ENCODE data around the gene CYP46A1.

CYP46A1 gene

GRCh38 chr14:99672506-99673304, 11.4 kb upstream of the CYP46A1 start:
- no peak overlapping the region for H3K27ac ChIP-seq (ENCODE audit: low read depth, low read length)
- no peaks in the 10 kb centered on the region for H4K20me1 ChIP-seq (ENCODE audit: low read depth, low read length)
- H3K4me2 ChIP-seq (ENCODE audit: low read depth, low read length, poor library complexity, severe bottlenecking), result no peak overlapping the region
- H3K79me2 ChIP-seq (ENCODE audit: insufficient read depth, low read length), result no peaks in the 10 kb centered on the region
- H3F3A ChIP-seq (ENCODE audit: insufficient read depth), result no peaks in the 10 kb centered on the region
- no peaks in the 10 kb centered on the region for H3K9me2 ChIP-seq (replicated peaks; ENCODE audit: insufficient read depth, low read length)
- H2AFZ ChIP-seq (ENCODE audit: low read depth, low read length, severe bottlenecking), result no peak overlapping the region
- no peaks in the 10 kb centered on the region for H3K36me3 ChIP-seq (ENCODE audit: low read length)
- H3K9me3 ChIP-seq (ENCODE audit: insufficient read depth, low read length), result no peaks in the 10 kb centered on the region
- no peak overlapping the region for H3K4me3 ChIP-seq (ENCODE audit: insufficient read depth, low read length, poor library complexity, severe bottlenecking)
- no peak overlapping the region for H3K9ac ChIP-seq (ENCODE audit: low read length)
- H3K27me3 ChIP-seq (ENCODE audit: low read length), result no peaks in the 10 kb centered on the region
- no peak for TF ChIP-seq CTCF (IDR thresholded peaks at IDR 0.05; ENCODE audit: insufficient read depth, low read length, poor library complexity, severe bottlenecking)

DNA sequence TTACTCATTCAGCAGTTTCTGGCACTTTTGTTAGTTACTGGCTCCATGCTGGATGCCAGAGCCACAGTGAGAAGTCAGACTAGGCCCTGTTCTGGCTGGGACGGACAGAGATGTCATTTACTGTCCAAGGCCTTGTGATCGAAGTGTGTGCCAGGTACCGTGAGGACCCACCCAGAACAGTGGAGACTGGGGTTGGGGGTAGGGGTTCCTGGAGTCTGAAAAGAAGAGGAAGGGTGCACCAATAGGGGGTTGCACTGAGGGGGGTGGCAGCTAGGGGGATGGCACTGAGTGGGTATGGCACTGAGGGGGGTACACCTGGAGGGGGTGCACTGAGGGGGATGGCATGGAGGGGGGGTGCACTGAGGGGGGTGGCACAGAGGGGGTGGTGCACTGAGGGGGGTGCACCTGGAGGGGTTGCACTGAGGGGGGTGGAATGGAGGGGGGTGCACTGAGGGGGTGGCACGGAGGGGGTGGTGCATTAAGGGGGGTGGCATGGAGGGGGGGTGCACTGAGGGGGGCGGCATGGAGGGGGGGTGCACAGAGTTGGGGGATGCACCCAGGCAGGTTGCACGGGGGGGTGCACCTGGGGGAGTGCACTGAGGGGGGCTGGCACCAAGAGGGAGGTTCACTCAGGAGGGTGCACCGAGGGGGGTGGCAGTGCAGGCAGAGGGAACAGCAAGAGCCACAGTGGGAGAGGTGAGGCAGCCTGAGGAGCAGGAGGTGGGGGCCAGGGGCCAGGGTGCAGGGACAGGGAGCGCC, 10.6 kb upstream of the CYP46A1 start:
- no peak overlapping the region for H2AFZ ChIP-seq (ENCODE audit: low read depth, low read length, severe bottlenecking)
- peaks cover 5% of the 10 kb centered on the region; the same call in 1 of the 2 replicates for H3K9me3 ChIP-seq (ENCODE audit: insufficient read depth, low read length)
- no peaks in the 10 kb centered on the region for H3K27me3 ChIP-seq (ENCODE audit: low read length)
- H4K20me1 ChIP-seq (ENCODE audit: low read depth, low read length), result no peaks in the 10 kb centered on the region
- H3K27ac ChIP-seq (ENCODE audit: low read depth, low read length), result no peak overlapping the region
- no peaks in the 10 kb centered on the region for H3K9me2 ChIP-seq (replicated peaks; ENCODE audit: insufficient read depth, low read length)
- H3K9ac ChIP-seq (ENCODE audit: low read length), result no peak overlapping the region
- no peak for TF ChIP-seq CTCF (IDR thresholded peaks at IDR 0.05; ENCODE audit: insufficient read depth, low read length, poor library complexity, severe bottlenecking)
- no peak for TF ChIP-seq EZH2phosphoT487 (conservative IDR thresholded peaks at IDR 0.05; ENCODE audit: low read length)
- no peak overlapping the region for H3K4me3 ChIP-seq (ENCODE audit: insufficient read depth, low read length, poor library complexity, severe bottlenecking)
- no peaks in the 10 kb centered on the region for H3K36me3 ChIP-seq (ENCODE audit: low read length)
- no peaks in the 10 kb centered on the region for H3F3A ChIP-seq (ENCODE audit: insufficient read depth)
- H3K4me2 ChIP-seq (ENCODE audit: low read depth, low read length, poor library complexity, severe bottlenecking), result no peak overlapping the region
- no peaks in the 10 kb centered on the region for H3K79me2 ChIP-seq (ENCODE audit: insufficient read depth, low read length)

DNA sequence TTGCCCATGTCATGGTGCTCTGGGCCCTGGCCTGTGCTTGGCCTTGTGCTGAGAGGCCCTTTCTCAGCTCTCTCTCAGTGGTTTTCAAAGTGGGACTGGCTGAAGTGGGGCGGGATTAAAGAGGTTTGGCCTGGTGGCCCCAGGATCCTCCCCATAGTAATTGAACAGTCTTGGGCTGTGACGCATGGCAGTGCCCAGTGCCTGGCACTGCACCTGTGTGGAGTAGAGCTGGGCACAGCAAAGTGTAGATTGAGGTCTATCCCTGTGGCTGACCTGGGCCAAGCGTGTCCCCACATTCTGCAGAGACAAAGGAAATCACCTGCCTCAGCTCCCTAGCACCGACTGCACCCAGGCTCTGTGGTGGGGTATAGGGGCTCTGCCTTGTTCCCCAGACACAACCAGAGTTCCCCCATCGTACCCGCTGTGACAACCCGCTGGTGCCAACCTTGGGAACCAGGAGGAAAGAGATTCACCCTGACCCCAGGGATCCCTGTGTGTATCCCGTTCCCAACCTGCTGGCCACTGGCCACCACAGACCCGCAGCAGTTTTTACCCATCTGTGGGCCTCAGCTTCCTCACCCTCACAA, 9.9 kb upstream of the CYP46A1 start:
- H3K4me3 ChIP-seq (ENCODE audit: insufficient read depth, low read length, poor library complexity, severe bottlenecking), result no peak overlapping the region
- no peaks in the 10 kb centered on the region for H3K36me3 ChIP-seq (ENCODE audit: low read length)
- no peaks in the 10 kb centered on the region for H3K27me3 ChIP-seq (ENCODE audit: low read length)
- no peaks in the 10 kb centered on the region for H3K79me2 ChIP-seq (ENCODE audit: insufficient read depth, low read length)
- no peak overlapping the region for H3K27ac ChIP-seq (ENCODE audit: low read depth, low read length)
- H3K4me2 ChIP-seq (ENCODE audit: low read depth, low read length, poor library complexity, severe bottlenecking), result no peak overlapping the region
- no peaks in the 10 kb centered on the region for H3F3A ChIP-seq (ENCODE audit: insufficient read depth)
- H3K9ac ChIP-seq (ENCODE audit: low read length), result no peak overlapping the region
- no peaks in the 10 kb centered on the region for H3K9me2 ChIP-seq (replicated peaks; ENCODE audit: insufficient read depth, low read length)
- TF ChIP-seq EZH2phosphoT487 (conservative IDR thresholded peaks at IDR 0.05; ENCODE audit: low read length) (no peak), CTCF (IDR thresholded peaks at IDR 0.05; ENCODE audit: insufficient read depth, low read length, poor library complexity, severe bottlenecking) (no peak)
- H4K20me1 ChIP-seq (ENCODE audit: low read depth, low read length), result no peaks in the 10 kb centered on the region
- H3K9me3 ChIP-seq (ENCODE audit: insufficient read depth, low read length), result peaks cover 6% of the 10 kb centered on the region; the same call in 1 of the 2 replicates
- H2AFZ ChIP-seq (ENCODE audit: low read depth, low read length, severe bottlenecking), result no peak overlapping the region

All from SU-DHL-6 (cell line).